Measurements from ENCODE around the gene EGFL7.
A peak's percentile ranks its signal among the peaks of the same experiment; 100 is the strongest.

EGFL7 gene

GRCh38 chr9:136661641-136662325, 933 bp upstream of the EGFL7 start:
- DNase-seq, result peak; percentile 15

- no peak for DNase-seq
Measured at GRCh38 chr9:136662326-136662655, 425 bp upstream of the EGFL7 start.

DNA sequence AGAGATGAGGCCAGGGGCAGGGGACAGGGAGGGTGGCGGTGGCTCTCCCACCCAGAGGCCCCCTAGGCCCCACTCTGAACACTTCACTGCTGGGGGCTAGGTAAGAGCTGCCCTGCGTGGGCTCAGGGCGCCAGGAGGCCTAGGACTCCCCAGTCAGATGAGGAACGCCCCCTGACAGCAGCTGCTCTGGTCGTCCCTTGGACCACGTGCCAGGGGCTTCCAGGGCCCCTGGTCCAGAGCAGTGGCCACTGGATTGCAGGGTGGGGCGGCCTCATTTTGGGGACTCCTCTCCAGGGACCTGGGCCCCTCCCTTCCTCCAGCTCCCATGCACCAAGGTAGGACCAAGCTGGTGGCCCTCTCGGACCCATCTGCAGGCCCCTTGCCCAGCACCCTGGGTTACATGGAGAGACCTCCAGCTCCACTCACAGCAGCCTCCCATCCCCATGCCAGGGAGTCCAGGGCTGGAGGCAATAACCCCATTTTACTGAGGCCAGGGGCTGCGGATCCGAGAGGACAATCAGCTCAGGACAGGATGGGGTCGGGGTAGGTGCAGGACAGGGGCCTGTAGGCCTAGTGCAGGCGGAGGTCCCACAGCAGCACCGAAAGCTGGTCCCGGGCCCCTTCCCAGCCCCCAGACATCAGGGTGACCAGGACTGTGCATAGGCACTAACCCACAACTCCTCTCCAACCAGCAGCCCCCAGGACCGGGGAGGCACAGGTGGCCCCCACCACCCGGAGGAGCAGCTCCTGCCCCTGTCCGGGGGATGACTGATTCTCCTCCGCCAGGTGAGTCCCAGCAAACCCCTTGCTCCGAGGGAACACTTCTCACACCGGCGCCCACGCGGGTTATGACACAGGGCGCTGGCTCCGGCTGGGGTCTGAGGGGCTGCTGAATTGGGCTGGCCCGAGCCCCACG, 1.5 kb downstream of the EGFL7 start:
- no peak for DNase-seq

- DNase-seq, result no peak
Measured at GRCh38 chr9:136665111-136665703, 2.5 kb downstream of the EGFL7 start.

DNA sequence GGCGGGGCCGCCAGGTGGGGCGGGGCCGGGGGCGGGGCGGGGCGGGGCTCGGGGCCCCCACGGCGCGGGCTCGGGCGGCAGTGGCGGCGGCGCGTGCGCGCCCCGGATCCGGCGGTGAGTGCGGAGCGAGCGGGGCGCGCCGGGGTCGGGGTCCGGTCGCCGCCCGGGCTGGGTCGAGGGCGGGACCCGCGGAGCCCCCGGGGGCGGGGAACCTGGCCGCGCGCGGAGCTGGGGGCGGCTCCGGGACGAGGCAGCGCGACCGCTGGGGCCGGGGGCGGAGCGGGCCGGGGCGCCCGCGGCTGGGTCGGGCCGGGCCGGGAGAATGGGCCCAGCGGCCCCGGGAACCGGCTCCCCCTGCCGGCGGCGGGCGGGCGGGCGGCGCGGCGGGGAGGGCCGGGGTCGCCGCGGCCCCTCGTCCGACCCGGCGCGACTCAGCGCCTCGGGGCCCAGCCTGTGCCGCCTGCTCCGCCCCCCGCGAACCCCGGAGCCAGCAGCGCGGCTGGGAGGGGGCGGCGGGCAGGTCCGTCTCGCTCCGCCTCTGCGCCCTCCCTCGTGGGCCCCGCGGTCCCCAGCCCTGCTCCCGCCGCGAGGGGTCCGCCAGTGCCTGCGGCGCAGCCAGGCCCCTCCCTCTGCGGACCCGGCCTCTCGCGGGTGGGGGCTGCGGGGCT, 3.1 kb downstream of the EGFL7 start:
- peak; percentile 48 for DNase-seq

- no peak for DNase-seq
Measured at GRCh38 chr9:136666372-136667213, 3.9 kb downstream of the EGFL7 start.

- no peak for DNase-seq
Measured at GRCh38 chr9:136667214-136667939, 4.7 kb downstream of the EGFL7 start.

DNA sequence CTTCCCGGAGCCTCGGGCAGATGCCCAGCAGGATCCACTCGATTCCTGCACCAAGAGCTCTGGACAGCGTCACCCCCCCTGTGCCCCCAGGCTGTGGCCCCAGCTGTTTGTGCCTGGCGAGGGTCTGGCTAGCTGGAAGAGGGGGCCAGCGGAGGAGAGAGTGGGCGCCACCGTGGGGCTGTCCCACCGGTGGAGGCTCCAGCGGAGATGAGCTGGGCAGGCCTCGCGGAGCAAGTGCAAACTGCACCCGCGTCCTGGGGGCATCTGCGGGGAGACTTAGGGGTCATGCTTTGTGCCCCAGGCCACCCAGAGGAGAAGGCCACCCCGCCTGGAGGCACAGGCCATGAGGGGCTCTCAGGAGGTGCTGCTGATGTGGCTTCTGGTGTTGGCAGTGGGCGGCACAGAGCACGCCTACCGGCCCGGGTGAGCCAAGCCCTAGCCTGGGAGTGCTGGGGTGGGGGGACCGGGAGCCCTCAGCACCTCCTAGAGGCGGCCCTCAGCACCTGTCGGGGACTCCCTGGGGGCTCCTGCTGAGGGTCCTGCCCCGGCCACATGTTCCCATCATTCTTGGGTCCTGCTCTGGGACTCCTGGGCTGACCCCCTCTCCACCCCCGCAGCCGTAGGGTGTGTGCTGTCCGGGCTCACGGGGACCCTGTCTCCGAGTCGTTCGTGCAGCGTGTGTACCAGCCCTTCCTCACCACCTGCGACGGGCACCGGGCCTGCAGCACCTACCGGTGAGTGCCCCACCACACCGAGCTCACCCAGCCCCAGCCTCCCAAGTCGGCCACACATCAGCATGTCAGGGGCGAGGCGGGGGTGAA, 5.4 kb downstream of the EGFL7 start:
- DNase-seq, result no peak

DNA sequence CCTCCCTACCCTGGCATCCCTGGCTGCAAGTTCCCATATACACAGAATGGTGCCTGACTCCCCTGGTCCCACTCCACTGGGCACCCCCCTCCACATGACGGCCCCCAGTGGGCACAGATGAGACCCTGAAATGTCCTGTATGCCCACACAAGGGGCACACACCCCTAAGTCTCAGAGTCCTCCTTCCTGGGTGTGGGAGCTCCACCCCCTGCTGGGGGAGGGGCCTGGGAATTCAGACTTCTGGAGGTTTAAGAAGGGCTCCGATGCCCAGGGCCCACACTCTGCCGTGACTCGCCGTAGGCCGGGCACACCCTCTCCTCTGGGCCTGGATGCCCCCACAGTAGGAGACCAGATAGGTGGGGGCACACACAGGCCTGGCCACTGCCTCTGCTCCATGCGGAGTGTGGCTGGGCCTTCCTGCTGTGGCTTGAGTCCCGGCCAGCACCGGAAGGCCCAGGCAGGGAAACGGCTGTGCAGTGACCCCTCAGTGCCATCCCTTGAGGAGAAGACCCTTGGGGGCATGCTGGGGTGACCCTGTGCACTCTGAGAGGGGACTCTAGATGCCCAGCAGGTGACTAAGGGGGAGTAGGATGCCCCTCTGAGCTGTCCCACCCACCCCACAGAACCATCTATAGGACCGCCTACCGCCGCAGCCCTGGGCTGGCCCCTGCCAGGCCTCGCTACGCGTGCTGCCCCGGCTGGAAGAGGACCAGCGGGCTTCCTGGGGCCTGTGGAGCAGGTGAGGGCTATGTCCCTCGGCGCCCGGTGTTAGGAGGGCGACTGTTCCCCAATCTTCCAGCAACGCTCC, 6.5 kb downstream of the EGFL7 start:
- no peak for DNase-seq

DNA sequence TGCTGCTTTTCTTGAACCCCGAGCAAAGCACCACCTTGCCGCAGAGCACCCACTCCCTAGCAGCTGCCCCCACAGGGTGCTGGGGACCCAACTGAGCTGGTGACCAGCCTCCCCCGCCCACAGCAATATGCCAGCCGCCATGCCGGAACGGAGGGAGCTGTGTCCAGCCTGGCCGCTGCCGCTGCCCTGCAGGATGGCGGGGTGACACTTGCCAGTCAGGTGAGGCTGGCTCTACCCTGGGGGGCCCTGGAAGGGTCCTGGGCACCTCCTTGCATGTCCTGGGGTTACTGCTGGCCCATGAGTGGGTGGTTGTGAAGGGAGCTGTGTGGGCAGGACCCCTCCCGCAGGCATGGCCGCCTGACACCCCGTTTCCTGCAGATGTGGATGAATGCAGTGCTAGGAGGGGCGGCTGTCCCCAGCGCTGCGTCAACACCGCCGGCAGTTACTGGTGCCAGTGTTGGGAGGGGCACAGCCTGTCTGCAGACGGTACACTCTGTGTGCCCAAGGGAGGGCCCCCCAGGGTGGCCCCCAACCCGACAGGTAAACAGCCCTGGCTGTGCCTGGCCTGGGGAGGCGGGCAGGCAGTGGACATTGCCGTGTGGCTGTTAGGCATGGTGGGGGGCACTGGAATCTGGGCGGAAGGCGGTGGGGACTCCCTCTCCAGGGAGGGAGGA, 7.2 kb downstream of the EGFL7 start:
- no peak for DNase-seq

DNA sequence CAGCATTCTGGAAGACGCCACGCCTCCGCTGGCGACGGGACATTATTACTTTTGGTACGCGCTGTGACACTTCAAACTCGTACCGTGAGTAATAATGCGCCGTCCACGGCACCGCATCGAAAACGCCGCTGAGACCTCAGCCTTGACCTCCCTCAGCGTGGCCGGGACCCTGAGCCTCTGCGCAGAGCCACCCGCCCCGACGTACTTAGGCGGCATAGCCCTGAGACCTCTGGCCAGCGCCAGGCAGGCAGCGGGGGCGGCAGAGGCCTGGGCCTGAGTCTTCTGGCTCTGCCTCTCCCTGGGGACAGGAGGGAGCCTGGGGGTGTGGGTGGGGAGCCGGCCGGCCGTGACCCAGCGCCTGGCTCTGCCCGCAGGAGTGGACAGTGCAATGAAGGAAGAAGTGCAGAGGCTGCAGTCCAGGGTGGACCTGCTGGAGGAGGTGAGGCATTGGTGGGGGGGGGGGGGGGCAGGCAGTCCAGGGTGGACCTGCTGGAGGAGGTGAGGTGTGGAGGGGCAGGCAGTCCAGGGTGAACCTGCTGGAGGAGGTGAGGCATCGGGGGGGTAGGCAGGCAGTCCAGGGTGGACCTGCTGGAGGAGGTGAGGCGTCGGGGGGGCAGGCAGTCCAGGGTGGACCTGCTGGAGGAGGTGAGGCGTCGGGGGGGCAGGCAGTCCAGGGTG, 8.0 kb downstream of the EGFL7 start:
- DNase-seq, result no peak

DNA sequence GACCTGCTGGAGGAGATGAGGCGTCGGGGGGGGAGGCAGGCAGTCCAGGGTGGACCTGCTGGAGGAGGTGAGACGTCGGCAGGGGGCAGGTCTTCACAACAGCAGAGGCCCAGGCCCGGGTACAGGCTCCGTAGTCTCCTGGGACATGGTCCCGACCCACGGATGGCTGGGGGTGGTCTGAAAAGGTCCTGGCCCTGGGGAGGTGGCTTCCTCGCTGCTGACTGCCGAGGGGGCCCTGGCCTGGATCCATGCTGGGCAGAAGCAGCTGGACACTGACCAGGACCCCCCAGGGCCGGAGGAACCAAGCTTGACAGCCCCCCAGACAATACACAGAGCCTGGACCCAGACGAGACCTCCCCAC, 8.5 kb downstream of the EGFL7 start:
- no peak for DNase-seq

DNA sequence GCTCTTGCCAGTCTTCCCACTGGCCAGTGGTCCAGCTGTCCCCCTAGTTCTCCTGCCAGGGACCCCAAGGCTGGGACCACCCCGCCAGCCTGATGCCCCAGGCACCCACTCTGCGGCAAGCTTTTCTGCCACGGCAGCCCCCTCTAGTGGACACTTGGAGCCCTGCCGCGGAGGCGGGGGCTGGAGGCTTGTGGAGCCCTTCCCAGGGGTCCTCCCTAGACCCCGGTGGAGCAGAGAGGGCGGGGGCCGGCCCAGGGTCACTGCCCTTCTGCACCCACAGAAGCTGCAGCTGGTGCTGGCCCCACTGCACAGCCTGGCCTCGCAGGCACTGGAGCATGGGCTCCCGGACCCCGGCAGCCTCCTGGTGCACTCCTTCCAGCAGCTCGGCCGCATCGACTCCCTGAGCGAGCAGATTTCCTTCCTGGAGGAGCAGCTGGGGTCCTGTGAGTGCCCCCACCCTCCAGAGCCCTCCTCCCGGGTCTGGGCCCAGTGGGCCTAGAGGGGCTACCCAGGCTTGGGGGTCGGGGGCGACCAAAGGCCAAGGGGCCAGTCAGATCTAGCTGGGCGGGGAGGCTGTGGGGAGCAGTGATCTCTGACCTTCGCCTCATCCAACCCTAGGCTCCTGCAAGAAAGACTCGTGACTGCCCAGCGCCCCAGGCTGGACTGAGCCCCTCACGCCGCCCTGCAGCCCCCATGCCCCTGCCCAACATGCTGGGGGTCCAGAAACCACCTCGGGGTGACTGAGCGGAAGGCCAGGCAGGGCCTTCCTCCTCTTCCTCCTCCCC, 9.1 kb downstream of the EGFL7 start:
- peak; percentile 57 for DNase-seq

GRCh38 chr9:136672431-136673087, 9.8 kb downstream of the EGFL7 start:
- no peak for DNase-seq

GRCh38 chr9:136673088-136673974, 10.6 kb downstream of the EGFL7 start:
- DNase-seq, result no peak
